Measurements from ENCODE around the gene EPC1. TPM values are rescaled to one million over a fixed set of nuclear protein-coding genes. Genes with fewer than 3 reads are reported as not detected.

EPC1 gene, protein sequence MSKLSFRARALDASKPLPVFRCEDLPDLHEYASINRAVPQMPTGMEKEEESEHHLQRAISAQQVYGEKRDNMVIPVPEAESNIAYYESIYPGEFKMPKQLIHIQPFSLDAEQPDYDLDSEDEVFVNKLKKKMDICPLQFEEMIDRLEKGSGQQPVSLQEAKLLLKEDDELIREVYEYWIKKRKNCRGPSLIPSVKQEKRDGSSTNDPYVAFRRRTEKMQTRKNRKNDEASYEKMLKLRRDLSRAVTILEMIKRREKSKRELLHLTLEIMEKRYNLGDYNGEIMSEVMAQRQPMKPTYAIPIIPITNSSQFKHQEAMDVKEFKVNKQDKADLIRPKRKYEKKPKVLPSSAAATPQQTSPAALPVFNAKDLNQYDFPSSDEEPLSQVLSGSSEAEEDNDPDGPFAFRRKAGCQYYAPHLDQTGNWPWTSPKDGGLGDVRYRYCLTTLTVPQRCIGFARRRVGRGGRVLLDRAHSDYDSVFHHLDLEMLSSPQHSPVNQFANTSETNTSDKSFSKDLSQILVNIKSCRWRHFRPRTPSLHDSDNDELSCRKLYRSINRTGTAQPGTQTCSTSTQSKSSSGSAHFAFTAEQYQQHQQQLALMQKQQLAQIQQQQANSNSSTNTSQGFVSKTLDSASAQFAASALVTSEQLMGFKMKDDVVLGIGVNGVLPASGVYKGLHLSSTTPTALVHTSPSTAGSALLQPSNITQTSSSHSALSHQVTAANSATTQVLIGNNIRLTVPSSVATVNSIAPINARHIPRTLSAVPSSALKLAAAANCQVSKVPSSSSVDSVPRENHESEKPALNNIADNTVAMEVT
- total RNA-seq (2022; extraction: Qiagen RNA extraction; ENCODE audit: low read depth), result 18.0 to 21.6 TPM (median 18.0 TPM) in 5 replicates

DNA sequence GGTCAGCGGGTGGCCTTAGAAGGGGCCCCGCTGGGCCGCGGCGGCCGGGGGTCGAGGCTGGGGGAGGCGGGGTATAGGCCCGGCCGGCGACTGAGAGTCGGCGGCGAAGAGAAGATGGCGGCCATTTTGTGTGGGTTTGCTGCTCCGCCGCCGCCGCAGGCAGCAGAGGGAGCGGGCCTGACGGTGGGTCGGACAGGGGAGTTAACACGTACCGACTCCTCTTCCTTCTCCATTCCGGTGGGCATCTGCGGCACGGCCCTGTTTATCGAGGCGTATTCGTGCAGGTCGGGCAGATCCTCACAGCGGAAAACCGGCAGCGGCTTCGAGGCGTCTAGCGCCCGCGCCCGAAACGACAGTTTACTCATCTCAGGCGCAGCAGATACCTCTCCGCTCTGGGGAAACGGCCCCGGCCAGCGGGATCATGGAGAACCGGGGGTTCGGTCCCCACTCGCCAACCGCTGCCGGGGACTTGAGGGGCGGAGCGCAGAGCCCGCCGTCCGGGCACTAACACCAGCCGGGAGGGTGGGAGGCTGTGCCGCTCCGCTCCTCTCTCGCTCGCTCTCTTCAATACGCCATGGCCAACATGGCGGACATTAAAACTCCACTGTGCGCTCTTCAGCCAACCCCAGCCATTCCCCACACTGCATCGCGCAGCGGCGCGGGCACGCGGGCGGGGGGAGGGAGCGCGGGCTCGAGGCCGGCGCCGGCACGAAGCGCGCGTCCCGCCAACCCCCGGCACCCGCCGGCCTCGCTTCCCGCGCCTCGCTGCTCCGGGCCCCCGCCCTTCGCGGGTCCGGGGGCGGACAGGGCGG, at the start of gene EPC1:
Gene EPC1 (minus strand): TSS at position 608 of the 812 bp plus-strand sequence. CDS start 243 bp downstream, at position 365.

Other genes starting within 250 kb of the EPC1 start
- 0.56 to 1.2 TPM (median 0.86 TPM) in 5 replicates for gene CCDC7, start 99.0 kb upstream of the EPC1 start, total RNA-seq (2022; extraction: Qiagen RNA extraction; ENCODE audit: low read depth)

Data from A549 treated with DMSO at 1 μM for 4 hours (cell line).